GM23338 (cell line): ENCODE data around the gene TMEM163. TPM values are rescaled to one million over a fixed set of nuclear protein-coding genes. Genes with fewer than 3 reads are reported as not detected.

Source experiments
- ATAC-seq: fragments of 200-7000 bp; cut with Tn5 transposase; 3 replicates; pipeline ENCODE4 v1.9.1; 2020
- DNase-seq: peaks from one replicate; pipeline ENCODE4 v3.0.0-alpha.2; 2015; ENCODE audit warnings: low spot score
- H2AFZ ChIP-seq: fragments of 200-600 bp; sonication (generic); 2 replicates; pipeline ENCODE4 v1.8.0; 2016; ENCODE audit warnings: antibody characterized with exemption, mild to moderate bottlenecking, moderate library complexity
- H3F3A ChIP-seq: fragments of 200-600 bp; sonication (generic); replicated peaks from 2 replicates; pipeline ENCODE4 v1.8.0; 2017; ENCODE audit warnings: antibody characterized with exemption, mixed run types, low read depth
- H3K27ac ChIP-seq: fragments of 200-600 bp; sonication (generic); 2 replicates; pipeline ENCODE4 v1.6.1; 2016; ENCODE audit warnings: low read depth
- H3K27me3 ChIP-seq: fragments of 200-600 bp; sonication (generic); 2 replicates; pipeline ENCODE4 v1.8.0; 2016; ENCODE audit warnings: mild to moderate bottlenecking, mixed run types, moderate library complexity; ENCODE audit not compliant: insufficient read depth
- H3K36me3 ChIP-seq: fragments of 200-600 bp; sonication (generic); 2 replicates; pipeline ENCODE4 v1.8.0; 2016; ENCODE audit warnings: mild to moderate bottlenecking; ENCODE audit not compliant: insufficient read depth
- H3K4me1 ChIP-seq: fragments of 200-600 bp; sonication (generic); 2 replicates; pipeline ENCODE4 v1.8.0; 2016; ENCODE audit warnings: mild to moderate bottlenecking, moderate library complexity; ENCODE audit not compliant: insufficient read depth
- H3K4me2 ChIP-seq: fragments of 200-600 bp; sonication (generic); 2 replicates; pipeline ENCODE4 v1.7.1; 2017; ENCODE audit warnings: mixed run types
- H3K4me3 ChIP-seq: fragments of 200-600 bp; sonication (generic); 2 replicates; pipeline ENCODE4 v1.6.1; 2016; ENCODE audit warnings: mixed run types
- H3K79me2 ChIP-seq: fragments of 200-600 bp; sonication (generic); replicated peaks from 2 replicates; pipeline ENCODE4 v1.8.0; 2017; ENCODE audit warnings: mild to moderate bottlenecking; ENCODE audit not compliant: insufficient read depth
- H3K9me2 ChIP-seq: fragments of 200-600 bp; sonication (generic); 2 replicates; pipeline ENCODE4 v1.8.0; 2017; ENCODE audit not compliant: insufficient read depth
- H4K20me1 ChIP-seq: fragments of 200-600 bp; sonication (generic); replicated peaks from 2 replicates; pipeline ENCODE4 v1.8.0; 2017; ENCODE audit warnings: mild to moderate bottlenecking; ENCODE audit not compliant: insufficient read depth
- H3K27ac Mint-ChIP-seq: 2 replicates; pipeline ENCODE4 v1.8.0; 2020; ENCODE audit warnings: inconsistent platforms, mild to moderate bottlenecking, moderate library complexity, mixed read lengths
- H3K27me3 Mint-ChIP-seq: 3 replicates; pipeline ENCODE4 v1.8.0; 2022; ENCODE audit warnings: low read depth, mild to moderate bottlenecking, moderate library complexity, mixed read lengths, inconsistent platforms; ENCODE audit not compliant: insufficient read depth, poor library complexity
- H3K36me3 Mint-ChIP-seq: 3 replicates; pipeline ENCODE4 v1.8.0; 2021; ENCODE audit warnings: low read depth, mild to moderate bottlenecking, inconsistent platforms, moderate library complexity, mixed read lengths
- H3K4me1 Mint-ChIP-seq: 3 replicates; pipeline ENCODE4 v1.8.0; 2020; ENCODE audit warnings: mild to moderate bottlenecking, inconsistent platforms, mixed read lengths
- H3K4me3 Mint-ChIP-seq: 3 replicates; pipeline ENCODE4 v1.8.0; 2021; ENCODE audit warnings: moderate library complexity, mild to moderate bottlenecking, inconsistent platforms, mixed read lengths
- H3K9me3 Mint-ChIP-seq: 3 replicates; pipeline ENCODE4 v1.8.0; 2020; ENCODE audit warnings: moderate library complexity, mild to moderate bottlenecking, inconsistent platforms, mixed read lengths
- CTCF ChIP-seq, 2 experiments: fragments of 200-600 bp in 1 of 2; sonication (generic) in 1 of 2; conservative IDR thresholded peaks; 2 replicates each; pipeline versions ENCODE4 v1.5.1 to v1.6.1; 2016 to 2017; ENCODE audit warnings: antibody characterized with exemption in 2 of 2, low read depth in 2 of 2, mild to moderate bottlenecking in 2 of 2, moderate library complexity in 1 of 2
- EZH2 ChIP-seq: fragments of 200-600 bp; sonication (generic); IDR thresholded peaks from one replicate; pipeline ENCODE4 v1.8.0; 2017; ENCODE audit warnings: antibody characterized with exemption, mild to moderate bottlenecking, low read depth; ENCODE audit not compliant: unreplicated experiment
- EZH2phosphoT487 ChIP-seq: fragments of 200-600 bp; sonication (generic); IDR thresholded peaks from one replicate; pipeline ENCODE4 v1.8.1; 2018; ENCODE audit warnings: antibody characterized with exemption; ENCODE audit not compliant: unreplicated experiment
- JUNB ChIP-seq: IDR thresholded peaks from one replicate; pipeline ENCODE4 v1.6.1; 2016; ENCODE audit warnings: antibody characterized with exemption; ENCODE audit not compliant: unreplicated experiment
- NANOG ChIP-seq: IDR thresholded peaks from 2 replicates; pipeline ENCODE4 v1.6.1; 2016; ENCODE audit warnings: antibody characterized with exemption, borderline replicate concordance
- POLR2AphosphoS5 ChIP-seq: IDR thresholded peaks from 2 replicates; pipeline ENCODE4 v1.6.1; 2016; ENCODE audit warnings: antibody characterized with exemption, low read depth
- STAT1 ChIP-seq: IDR thresholded peaks from one replicate; pipeline ENCODE4 v1.6.1; 2016; ENCODE audit warnings: antibody characterized with exemption; ENCODE audit not compliant: unreplicated experiment
- ZNF114 ChIP-seq: fragments of 250-450 bp; sonication (Bioruptor Pico); IDR thresholded peaks from 2 replicates; pipeline ENCODE4 v1.5.0; 2020; ENCODE audit warnings: mild to moderate bottlenecking, moderate library complexity
- ZNF331 ChIP-seq: fragments of 250-450 bp; sonication (Bioruptor Pico); IDR thresholded peaks from 2 replicates; pipeline ENCODE4 v1.5.0; 2020; ENCODE audit warnings: low read depth, mild to moderate bottlenecking, moderate library complexity
- ZNF462 ChIP-seq: fragments of 250-450 bp; sonication (Bioruptor Pico); IDR thresholded peaks from 2 replicates; pipeline ENCODE4 v1.5.0; 2020; ENCODE audit warnings: mild to moderate bottlenecking, moderate library complexity
- polyA plus RNA-seq: library from polyadenylated mRNA; unstranded; fragments of >200 nt; fragmentation: Nextera tagmentation; extraction: Ambion mirVana; gene quantifications from 2 replicates; pipeline ENCODE4 v1.2.1, GENCODE V29; 2016
- total RNA-seq: library from RNA; depleted of rRNA; stranded (reverse); fragments of >200 nt; shearing (Covaris generic); gene quantifications from 2 replicates; pipeline ENCODE4 v1.2.3, GENCODE V29; 2014
- TF ChIP-seq, protein P1 (sequence below): IDR thresholded peaks from 2 replicates; pipeline ENCODE4 v1.6.1; 2016; ENCODE audit warnings: antibody characterized with exemption

The TMEM163 gene
- total and polyA plus RNA-seq, 2 experiments from 2014 or later, result 1.1 to 1.8 TPM

DNA sequence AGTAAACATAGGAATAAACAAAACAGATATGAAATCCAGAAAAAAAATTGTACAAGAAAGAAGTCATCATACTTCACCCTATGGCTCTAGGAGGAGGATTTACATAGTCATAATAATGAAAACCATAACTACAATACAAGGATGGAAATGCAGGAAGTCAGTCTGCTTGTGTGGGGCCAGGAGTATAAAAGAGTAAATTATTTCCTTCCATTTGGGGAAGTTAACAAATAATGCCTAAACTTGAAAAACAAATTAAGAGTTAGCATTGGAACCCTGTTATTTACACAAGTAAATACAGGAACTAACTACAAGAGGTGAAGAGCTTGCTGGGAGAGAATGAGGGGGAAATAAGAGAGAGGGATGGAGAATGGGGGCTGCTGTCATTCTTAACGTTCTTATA is 15.4 kb downstream of the TMEM163 start (continued):
- no peak for TF ChIP-seq ZNF462 (CRISPR knock-in tag)
- no peak for TF ChIP-seq EZH2
- no peak for TF ChIP-seq POLR2AphosphoS5
- TF ChIP-seq ZNF331 (CRISPR knock-in tag), result no peak
- no peak for TF ChIP-seq NANOG
- TF ChIP-seq CTCF (conservative IDR thresholded peaks at IDR 0.05; ENCODE audit: low read depth in 2 of 2), result no peak
- no peak for TF ChIP-seq ZNF114 (CRISPR knock-in tag)

DNA sequence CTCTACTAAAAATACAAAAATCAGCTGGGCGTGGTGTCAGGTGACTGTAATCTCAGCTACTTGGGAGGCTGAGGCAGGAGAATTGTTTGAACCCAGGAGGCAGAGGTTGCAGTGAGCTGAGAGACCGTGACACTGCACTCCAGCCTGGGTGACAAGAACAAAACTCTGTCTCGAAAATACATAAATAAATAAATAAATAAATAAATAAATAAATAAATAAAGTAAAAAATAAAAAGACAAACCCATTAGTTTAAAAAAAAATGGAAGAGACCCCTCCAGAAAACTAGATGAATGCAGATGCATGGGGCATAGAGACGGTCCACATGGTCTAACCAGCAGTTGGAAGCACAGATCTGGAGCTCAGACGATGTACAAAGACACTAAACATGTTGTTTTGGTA is 18.1 kb downstream of the TMEM163 start:
- Mint-ChIP-seq H3K27ac (no peak overlapping the region), H3K4me1 (peaks cover 13% of the 10 kb centered on the region), H3K9me3 (no peaks in the 10 kb centered on the region), H3K27me3 (peaks cover 7% of the 10 kb centered on the region), H3K36me3 (no peaks in the 10 kb centered on the region), H3K4me3 (no peak overlapping the region)
- H3K4me1 ChIP-seq, result peaks cover 5% of the 10 kb centered on the region; the same call in 1 of the 2 replicates
- no peaks in the 10 kb centered on the region for H3K27me3 ChIP-seq
- no peaks in the 10 kb centered on the region for H3K79me2 ChIP-seq
- H2AFZ ChIP-seq, result no peak overlapping the region
- no peaks in the 10 kb centered on the region for H3F3A ChIP-seq
- H4K20me1 ChIP-seq, result no peaks in the 10 kb centered on the region
- H3K4me3 ChIP-seq, result no peak overlapping the region
- H3K36me3 ChIP-seq, result no peaks in the 10 kb centered on the region
- H3K9me2 ChIP-seq, result no peaks in the 10 kb centered on the region; the same call in 1 of the 2 replicates
- H3K27ac ChIP-seq, result no peak overlapping the region
- DNase-seq (no peak), ATAC-seq (no peak)
- H3K4me2 ChIP-seq, result no peak overlapping the region
- TF ChIP-seq JUNB (no peak), ZNF114 (CRISPR knock-in tag) (no peak), CTCF (conservative IDR thresholded peaks at IDR 0.05; ENCODE audit: low read depth in 2 of 2) (no peak), NANOG (no peak), STAT1 (no peak), EZH2 (no peak), ZNF331 (CRISPR knock-in tag) (no peak), EZH2phosphoT487 (no peak)
- TF ChIP-seq, protein P1, sequence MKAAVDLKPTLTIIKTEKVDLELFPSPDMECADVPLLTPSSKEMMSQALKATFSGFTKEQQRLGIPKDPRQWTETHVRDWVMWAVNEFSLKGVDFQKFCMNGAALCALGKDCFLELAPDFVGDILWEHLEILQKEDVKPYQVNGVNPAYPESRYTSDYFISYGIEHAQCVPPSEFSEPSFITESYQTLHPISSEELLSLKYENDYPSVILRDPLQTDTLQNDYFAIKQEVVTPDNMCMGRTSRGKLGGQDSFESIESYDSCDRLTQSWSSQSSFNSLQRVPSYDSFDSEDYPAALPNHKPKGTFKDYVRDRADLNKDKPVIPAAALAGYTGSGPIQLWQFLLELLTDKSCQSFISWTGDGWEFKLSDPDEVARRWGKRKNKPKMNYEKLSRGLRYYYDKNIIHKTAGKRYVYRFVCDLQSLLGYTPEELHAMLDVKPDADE, result no peak
